NCI-H2196 treated with DMSO at 0.1 percent for 48 hours (cell line): ENCODE measurements around the gene NFE2L3.
"Not testable (repeated sequence)": the region's sequence is repeated elsewhere in the genome, so short reads cannot be mapped to it uniquely, and the experiment has no call there.

Experiments used
- DNase-seq: peaks from one replicate; lab custom pipeline; 2025; ENCODE audit not compliant: unreplicated experiment; lab: John Stamatoyannopoulos, UW

NFE2L3 gene

GRCh38 chr7:26185844-26186180, 33.8 kb downstream of the NFE2L3 start:
- no peak for DNase-seq

- DNase-seq, result no peak
Observed at GRCh38 chr7:26186364-26187311, 34.6 kb downstream of the NFE2L3 start.

- DNase-seq, result no peak
Observed at GRCh38 chr7:26187380-26188205, 35.6 kb downstream of the NFE2L3 start.

- no peak for DNase-seq
Observed at GRCh38 chr7:26188206-26188956, 36.4 kb downstream of the NFE2L3 start.

GRCh38 chr7:26188957-26189541, 37.1 kb downstream of the NFE2L3 start:
- no peak for DNase-seq

GRCh38 chr7:26189697-26190096, 37.7 kb downstream of the NFE2L3 start:
- DNase-seq, result no peak

GRCh38 chr7:26190417-26190869, 38.4 kb downstream of the NFE2L3 start:
- no peak for DNase-seq

GRCh38 chr7:26191233-26191973, 39.4 kb downstream of the NFE2L3 start:
- DNase-seq, result no peak

- no peak for DNase-seq
Observed at GRCh38 chr7:26191974-26192479, 40.0 kb downstream of the NFE2L3 start.

- no peak for DNase-seq
Observed at GRCh38 chr7:26192485-26193087, 40.6 kb downstream of the NFE2L3 start.

- no peak for DNase-seq
Observed at GRCh38 chr7:26193432-26194207, 41.6 kb downstream of the NFE2L3 start.

GRCh38 chr7:26194764-26195163, 42.8 kb downstream of the NFE2L3 start:
- DNase-seq, result not testable (repeated sequence)

- DNase-seq, result no peak
Observed at GRCh38 chr7:26195182-26195581, 43.2 kb downstream of the NFE2L3 start.

GRCh38 chr7:26195867-26196657, 44.1 kb downstream of the NFE2L3 start:
- DNase-seq, result no peak

GRCh38 chr7:26197153-26198115, 45.4 kb downstream of the NFE2L3 start:
- DNase-seq, result no peak

- DNase-seq, result no peak
Observed at GRCh38 chr7:26198133-26198780, 46.3 kb downstream of the NFE2L3 start.
